ENCODE results near the gene TNRC6B. TPM values are rescaled to one million over a fixed set of nuclear protein-coding genes. Genes with fewer than 3 reads are reported as not detected.

TNRC6B gene
- total and polyA plus RNA-seq, 2 donors (not counting 1 experiment from before 2014, with no cell fraction given): 5.7 to 17.8 TPM

- Histone ChIP-seq H3K4me1 (ENCODE audit: control insufficient read depth, extremely low read depth, insufficient read depth, low read length) (peaks cover 14% of the 10 kb centered on the region), H3K79me2 (ENCODE audit: control insufficient read depth, insufficient read depth, low read length) (no peaks in the 10 kb centered on the region), H3K9ac (ENCODE audit: insufficient read depth, low read length) (no peak overlapping the region), H3K36me3 (ENCODE audit: control insufficient read depth, insufficient read depth, low read length) (peaks cover 9% of the 10 kb centered on the region), H4K20me1 (ENCODE audit: control insufficient read depth, extremely low read depth, insufficient read depth, low read length) (no peaks in the 10 kb centered on the region), H3K4me2 (ENCODE audit: extremely low read depth, insufficient read depth, low read length) (no peak overlapping the region), H2AFZ (ENCODE audit: low read length) (no peak overlapping the region), H3K27ac (ENCODE audit: insufficient read depth, low read length) (no peak overlapping the region), H3K27me3 (ENCODE audit: control insufficient read depth, insufficient read depth, low read length) (no peaks in the 10 kb centered on the region), H3K4me3 (replicated peaks in 1 of 4; ENCODE audit: control extremely low read depth in 1 of 4, insufficient read depth in 1 of 4, low read depth in 3 of 4, low read length in 4 of 4) (no peak overlapping the region), H3K9me3 (ENCODE audit: control insufficient read depth, insufficient read depth, low read depth, low read length) (no peaks in the 10 kb centered on the region)
- TF ChIP-seq EZH2 (IDR thresholded peaks at IDR 0.05; ENCODE audit: low read length, missing control alignments): no peak
- no peak for TF ChIP-seq CTCF (conservative IDR thresholded peaks at IDR 0.05 in 1 of 2, IDR thresholded peaks at IDR 0.05 in 1 of 2; ENCODE audit: low read depth in 1 of 2, low read length in 2 of 2)
- DNase-seq (ENCODE audit: low read depth in 2 of 2): no peak
These were observed 134.3 kb downstream of the TNRC6B start for GRCh38 chr22:40312050-40312449.

- Histone ChIP-seq H3K9me3 (ENCODE audit: control insufficient read depth, insufficient read depth, low read depth, low read length) (no peaks in the 10 kb centered on the region), H3K4me3 (replicated peaks in 1 of 4; ENCODE audit: control extremely low read depth in 1 of 4, insufficient read depth in 1 of 4, low read depth in 3 of 4, low read length in 4 of 4) (no peak overlapping the region), H3K27me3 (ENCODE audit: control insufficient read depth, insufficient read depth, low read length) (no peaks in the 10 kb centered on the region), H3K4me1 (ENCODE audit: control insufficient read depth, extremely low read depth, insufficient read depth, low read length) (peaks cover 14% of the 10 kb centered on the region), H3K36me3 (ENCODE audit: control insufficient read depth, insufficient read depth, low read length) (peaks cover 10% of the 10 kb centered on the region), H3K27ac (ENCODE audit: insufficient read depth, low read length) (no peak overlapping the region), H3K4me2 (ENCODE audit: extremely low read depth, insufficient read depth, low read length) (no peak overlapping the region), H2AFZ (ENCODE audit: low read length) (no peak overlapping the region), H4K20me1 (ENCODE audit: control insufficient read depth, extremely low read depth, insufficient read depth, low read length) (no peaks in the 10 kb centered on the region), H3K9ac (ENCODE audit: insufficient read depth, low read length) (no peak overlapping the region), H3K79me2 (ENCODE audit: control insufficient read depth, insufficient read depth, low read length) (no peaks in the 10 kb centered on the region)
- no peak for DNase-seq (ENCODE audit: low read depth in 2 of 2)
- TF ChIP-seq CTCF (conservative IDR thresholded peaks at IDR 0.05 in 1 of 2, IDR thresholded peaks at IDR 0.05 in 1 of 2; ENCODE audit: low read depth in 1 of 2, low read length in 2 of 2): no peak
- no peak for TF ChIP-seq EZH2 (IDR thresholded peaks at IDR 0.05; ENCODE audit: low read length, missing control alignments)
These were observed 135.3 kb downstream of the TNRC6B start for GRCh38 chr22:40313007-40313406.

- H3K79me2 ChIP-seq (ENCODE audit: control insufficient read depth, insufficient read depth, low read length): no peaks in the 10 kb centered on the region
- H3K36me3 ChIP-seq (ENCODE audit: control insufficient read depth, insufficient read depth, low read length): peaks cover 10% of the 10 kb centered on the region
These were observed 136.3 kb downstream of the TNRC6B start for GRCh38 chr22:40314041-40314440.

More at GRCh38 chr22:40314041-40314440, 136.3 kb downstream of the TNRC6B start:
- Histone ChIP-seq H3K27me3 (ENCODE audit: control insufficient read depth, insufficient read depth, low read length) (no peaks in the 10 kb centered on the region), H3K9ac (ENCODE audit: insufficient read depth, low read length) (no peak overlapping the region), H3K4me3 (replicated peaks in 1 of 4; ENCODE audit: control extremely low read depth in 1 of 4, insufficient read depth in 1 of 4, low read depth in 3 of 4, low read length in 4 of 4) (no peak overlapping the region), H3K4me1 (ENCODE audit: control insufficient read depth, extremely low read depth, insufficient read depth, low read length) (peaks cover 13% of the 10 kb centered on the region), H3K27ac (ENCODE audit: insufficient read depth, low read length) (no peak overlapping the region), H3K9me3 (ENCODE audit: control insufficient read depth, insufficient read depth, low read depth, low read length) (no peaks in the 10 kb centered on the region), H3K4me2 (ENCODE audit: extremely low read depth, insufficient read depth, low read length) (no peak overlapping the region), H2AFZ (ENCODE audit: low read length) (no peak overlapping the region), H4K20me1 (ENCODE audit: control insufficient read depth, extremely low read depth, insufficient read depth, low read length) (no peaks in the 10 kb centered on the region)
- TF ChIP-seq CTCF (conservative IDR thresholded peaks at IDR 0.05 in 1 of 2, IDR thresholded peaks at IDR 0.05 in 1 of 2; ENCODE audit: low read depth in 1 of 2, low read length in 2 of 2): no peak
- no peak for TF ChIP-seq EZH2 (IDR thresholded peaks at IDR 0.05; ENCODE audit: low read length, missing control alignments)
- DNase-seq (ENCODE audit: low read depth in 2 of 2): no peak

Measured in fibroblast of lung (primary cell).